SU-DHL-6 (cell line): ENCODE results near the gene HECW1.

Experiments used
- EZH2phosphoT487 ChIP-seq: fragments of 200-600 bp; sonication (generic), shearing (Covaris generic); conservative IDR thresholded peaks from 2 replicates; pipeline ENCODE4 v1.6.1; 2018; ENCODE audit warnings: mild to moderate bottlenecking, antibody characterized with exemption, low read length, moderate library complexity, mixed read lengths
- TF ChIP-seq, protein P1 (sequence below): fragments of 200-600 bp; sonication (generic); IDR thresholded peaks from one replicate; pipeline ENCODE4 v1.5.1; 2017; ENCODE audit warnings: antibody characterized with exemption, mild to moderate bottlenecking, low read length, moderate library complexity; ENCODE audit not compliant: insufficient read depth, poor library complexity, severe bottlenecking

DNA sequence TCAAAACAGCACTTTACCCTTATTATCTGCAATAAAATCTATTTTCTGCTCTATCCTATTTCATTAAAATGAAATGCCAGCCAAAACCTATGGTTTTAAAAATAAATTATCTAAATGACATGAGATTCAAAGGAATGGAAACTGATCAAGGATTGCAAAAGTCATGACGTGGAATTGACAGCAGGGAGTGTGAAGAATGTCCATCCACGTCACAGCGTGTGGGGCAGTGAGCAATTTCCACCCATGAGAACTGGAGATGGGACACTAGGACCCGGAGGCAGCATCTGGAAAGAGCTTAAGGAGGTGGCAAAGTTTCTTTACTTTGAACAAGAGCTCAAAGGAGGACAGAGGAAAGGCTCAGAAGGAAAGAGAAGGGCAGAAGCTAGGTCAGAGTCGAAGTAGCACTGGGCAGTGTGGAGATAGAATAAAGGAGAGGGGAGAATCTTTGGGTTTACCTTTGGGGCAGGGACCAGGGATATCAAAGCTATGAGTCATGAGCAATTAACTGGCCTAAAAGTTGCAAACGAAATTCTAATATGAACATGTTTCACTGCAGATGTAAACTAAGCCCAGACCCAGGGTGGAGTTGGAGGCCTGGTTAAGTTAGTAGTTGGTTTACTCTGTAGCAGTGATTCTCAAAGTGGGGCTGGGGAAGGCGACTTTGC lies 445.5 kb downstream of the HECW1 start:
- TF ChIP-seq, protein P1, sequence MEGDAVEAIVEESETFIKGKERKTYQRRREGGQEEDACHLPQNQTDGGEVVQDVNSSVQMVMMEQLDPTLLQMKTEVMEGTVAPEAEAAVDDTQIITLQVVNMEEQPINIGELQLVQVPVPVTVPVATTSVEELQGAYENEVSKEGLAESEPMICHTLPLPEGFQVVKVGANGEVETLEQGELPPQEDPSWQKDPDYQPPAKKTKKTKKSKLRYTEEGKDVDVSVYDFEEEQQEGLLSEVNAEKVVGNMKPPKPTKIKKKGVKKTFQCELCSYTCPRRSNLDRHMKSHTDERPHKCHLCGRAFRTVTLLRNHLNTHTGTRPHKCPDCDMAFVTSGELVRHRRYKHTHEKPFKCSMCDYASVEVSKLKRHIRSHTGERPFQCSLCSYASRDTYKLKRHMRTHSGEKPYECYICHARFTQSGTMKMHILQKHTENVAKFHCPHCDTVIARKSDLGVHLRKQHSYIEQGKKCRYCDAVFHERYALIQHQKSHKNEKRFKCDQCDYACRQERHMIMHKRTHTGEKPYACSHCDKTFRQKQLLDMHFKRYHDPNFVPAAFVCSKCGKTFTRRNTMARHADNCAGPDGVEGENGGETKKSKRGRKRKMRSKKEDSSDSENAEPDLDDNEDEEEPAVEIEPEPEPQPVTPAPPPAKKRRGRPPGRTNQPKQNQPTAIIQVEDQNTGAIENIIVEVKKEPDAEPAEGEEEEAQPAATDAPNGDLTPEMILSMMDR, result no peak
- no peak for TF ChIP-seq EZH2phosphoT487
